IPS DF 6.9 (cell line): ENCODE results near the gene RNF225.
"Not testable (repeated sequence)": the region's sequence is repeated elsewhere in the genome, so short reads cannot be mapped to it uniquely, and the experiment has no call there.

Experiments
- DNase-seq: peaks from one replicate; pipeline ENCODE4 v3.0.0-alpha.2; 2013; ENCODE audit warnings: low read depth, low spot score
- H3K27ac ChIP-seq: one replicate; pipeline ENCODE4 v1.5.1; 2013; ENCODE audit warnings: low read length, control low read depth
- H3K27me3 ChIP-seq: 2 replicates; pipeline ENCODE4 v1.6.1; 2013; ENCODE audit warnings: mild to moderate bottlenecking, low read length; ENCODE audit not compliant: control insufficient read depth, insufficient read depth
- H3K36me3 ChIP-seq: 2 replicates; pipeline ENCODE4 v1.6.1; 2013; ENCODE audit warnings: low read length; ENCODE audit not compliant: control insufficient read depth, insufficient read depth
- H3K4me1 ChIP-seq: 2 replicates; pipeline ENCODE4 v1.6.1; 2013; ENCODE audit warnings: low read length; ENCODE audit not compliant: control insufficient read depth, insufficient read depth
- H3K4me3 ChIP-seq: 2 replicates; pipeline ENCODE4 v1.5.1; 2013; ENCODE audit warnings: mild to moderate bottlenecking, low read length
- H3K9me3 ChIP-seq: 2 replicates; pipeline ENCODE4 v1.6.1; 2013; ENCODE audit warnings: low read length, inconsistent platforms; ENCODE audit not compliant: control insufficient read depth, insufficient read depth
- WGBS: extraction: QIAGEN DNeasy Blood & Tissue Kit; methylation state at CpG from one replicate; pipeline ENCODE4 v1.1.7; 2013; ENCODE audit warnings: mixed read lengths, missing lambda C conversion rate; ENCODE audit not compliant: insufficient read length, insufficient coverage; 5-methylcytosine and 5-hydroxymethylcytosine counted together

The RNF225 gene

DNA sequence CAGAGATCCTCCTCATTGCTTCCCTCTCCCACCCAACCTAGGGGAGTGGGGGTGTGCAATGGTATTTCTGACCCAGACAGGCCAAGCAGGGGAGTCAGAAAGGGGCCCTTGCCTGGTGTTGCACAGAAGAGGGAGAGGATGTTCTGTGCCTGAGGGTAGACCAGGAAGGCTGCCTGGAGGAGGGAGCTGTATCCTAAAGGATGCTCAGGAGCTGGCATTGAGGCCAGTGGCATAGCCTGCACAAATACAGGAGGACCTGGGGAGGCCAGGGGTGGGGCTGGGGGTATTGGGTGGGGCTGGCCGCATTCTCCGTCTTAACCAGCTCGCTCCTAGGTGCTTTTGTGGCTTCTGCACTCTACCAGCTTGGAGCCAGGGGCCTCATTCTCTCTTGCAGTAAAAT is 4.4 kb downstream of the RNF225 start:
- no peak overlapping the region for H3K27ac ChIP-seq
- H3K36me3 ChIP-seq: peaks cover 2% of the 10 kb centered on the region
- peaks cover 10% of the 10 kb centered on the region; the same call in 1 of the 2 replicates for H3K4me1 ChIP-seq
- no peak for DNase-seq
- WGBS: no CpG with 5 or more reads among the region's 3 CpGs
- H3K4me3 ChIP-seq: no peak overlapping the region
- H3K27me3 ChIP-seq: no peaks in the 10 kb centered on the region; the same call in 1 of the 2 replicates
- H3K9me3 ChIP-seq: no peaks in the 10 kb centered on the region

DNA sequence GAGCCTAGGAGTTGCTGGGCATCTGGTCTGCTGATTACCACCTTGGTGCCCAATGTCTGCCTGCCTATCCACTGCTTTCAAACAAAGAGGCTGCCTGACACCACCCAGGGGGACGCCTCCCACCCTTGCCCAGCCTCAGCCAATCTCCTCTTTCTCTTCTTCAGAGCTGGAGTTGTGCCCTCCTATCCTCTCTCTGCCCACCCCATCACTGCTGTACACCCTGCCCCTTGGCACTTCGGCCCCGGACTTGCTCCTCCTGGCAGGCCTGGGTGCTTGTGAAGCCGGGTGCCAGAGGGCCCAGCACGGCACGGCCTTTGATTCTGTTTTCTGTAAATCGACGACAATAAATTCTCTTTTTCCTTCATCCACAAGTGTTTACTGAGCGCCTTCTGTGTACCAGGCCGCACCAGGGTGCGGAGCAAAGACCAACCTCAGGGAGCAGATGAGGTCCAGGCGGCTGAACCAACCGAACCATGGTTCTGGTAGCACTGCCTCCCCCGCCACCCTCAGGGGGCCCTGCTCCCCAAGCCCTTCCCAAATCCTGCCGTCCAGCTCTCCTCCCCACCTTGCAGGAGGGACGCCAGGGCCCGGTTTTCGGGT is 5.0 kb downstream of the RNF225 start:
- no peaks in the 10 kb centered on the region for H3K9me3 ChIP-seq
- no peak overlapping the region for H3K27ac ChIP-seq
- no CpG with 5 or more reads among the region's 18 CpGs for WGBS
- peak overlapping the region; percentile 28; the same call in 1 of the 2 replicates for H3K4me3 ChIP-seq
- DNase-seq: no peak
- peaks cover 8% of the 10 kb centered on the region; the same call in 1 of the 2 replicates for H3K4me1 ChIP-seq
- no peaks in the 10 kb centered on the region; the same call in 1 of the 2 replicates for H3K27me3 ChIP-seq
- H3K36me3 ChIP-seq: no peaks in the 10 kb centered on the region

DNA sequence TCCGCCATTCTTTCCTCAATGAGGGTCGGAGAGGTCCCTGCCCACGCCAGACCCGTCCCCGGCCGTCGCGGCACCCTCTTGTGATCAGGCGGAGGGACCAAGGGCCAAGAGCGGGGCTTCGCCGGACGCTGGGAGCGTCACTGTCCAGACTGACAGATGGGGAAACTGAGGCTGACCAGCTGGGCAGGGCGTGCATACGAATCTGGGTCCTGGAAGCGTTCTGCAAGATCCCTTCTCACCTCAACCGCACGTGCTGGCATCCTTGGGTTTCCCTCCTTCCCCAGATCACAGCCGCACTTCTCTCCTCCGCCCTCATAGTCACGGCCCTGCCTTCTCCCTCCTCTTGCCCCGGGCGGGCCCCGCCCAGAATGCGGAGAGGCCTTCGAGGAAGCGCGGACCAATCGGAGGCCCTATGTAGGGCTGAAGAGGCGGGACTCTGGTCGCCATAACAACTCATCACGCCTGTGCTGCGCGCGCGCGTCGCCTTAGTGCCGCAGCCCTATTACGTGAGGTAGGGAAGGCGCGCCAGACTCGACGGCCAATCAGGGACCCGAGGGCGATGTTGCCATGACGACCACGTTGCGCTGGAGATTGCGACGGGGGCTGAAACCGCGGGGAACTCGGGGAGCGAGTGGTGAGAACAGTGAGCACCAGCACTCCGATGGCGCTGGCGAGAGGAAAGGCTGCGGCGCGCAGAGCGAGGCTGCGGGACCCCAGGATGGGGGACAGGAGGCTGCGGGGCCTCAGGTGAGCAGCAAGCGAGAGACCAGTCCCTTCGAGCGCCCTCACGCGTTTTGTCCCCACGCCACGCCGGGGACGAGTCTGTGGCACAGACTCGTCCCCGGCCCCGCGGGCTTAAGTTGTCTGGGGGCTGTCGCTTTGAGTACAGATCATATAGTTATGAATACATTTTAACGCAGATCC is 5.7 kb downstream of the RNF225 start:
- Histone ChIP-seq H3K27ac (no peak overlapping the region), H3K4me1 (peaks cover 7% of the 10 kb centered on the region; the same call in 1 of the 2 replicates), H3K4me3 (peak overlapping the region; percentile 65), H3K36me3 (no peaks in the 10 kb centered on the region), H3K9me3 (no peaks in the 10 kb centered on the region), H3K27me3 (no peaks in the 10 kb centered on the region; the same call in 1 of the 2 replicates)
- peak; percentile 98 for DNase-seq
- WGBS: no CpG with 5 or more reads among the region's 80 CpGs

DNA sequence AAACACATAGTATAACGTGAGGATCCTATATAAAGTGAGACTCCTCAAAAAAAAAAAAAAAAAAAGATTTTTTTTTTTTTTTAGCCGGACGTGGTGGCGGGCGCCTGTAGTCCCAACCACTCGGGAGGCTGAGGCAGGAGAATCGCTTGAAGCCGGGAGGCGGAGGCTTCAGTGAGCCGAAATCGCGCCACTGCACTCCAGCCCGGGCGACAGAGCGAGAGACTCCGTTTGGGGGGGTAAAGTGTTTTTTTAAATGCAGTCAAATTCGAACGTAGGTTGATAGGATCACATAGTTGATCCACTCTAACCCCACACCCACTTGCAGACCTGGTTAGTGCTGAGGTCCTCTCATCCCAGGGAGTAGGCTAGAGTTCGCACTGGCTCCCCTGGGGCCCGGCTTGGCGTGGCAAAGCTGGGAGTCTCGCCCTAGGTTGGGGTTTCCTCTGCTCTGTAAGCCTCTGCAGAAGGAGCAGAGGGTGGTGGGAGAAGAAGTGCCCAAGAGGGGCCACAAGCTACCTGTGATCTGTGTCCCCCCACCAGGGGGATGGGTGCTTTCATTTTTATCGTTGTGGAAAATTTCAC is 6.5 kb downstream of the RNF225 start:
- Histone ChIP-seq H3K27me3 (no peaks in the 10 kb centered on the region; the same call in 1 of the 2 replicates), H3K4me3 (peak overlapping the region; percentile 65; the same call in 1 of the 2 replicates), H3K36me3 (no peaks in the 10 kb centered on the region), H3K27ac (no peak overlapping the region), H3K4me1 (peaks cover 6% of the 10 kb centered on the region; the same call in 1 of the 2 replicates), H3K9me3 (no peaks in the 10 kb centered on the region)
- no CpG with 5 or more reads among the region's 23 CpGs for WGBS
- no peak for DNase-seq

DNA sequence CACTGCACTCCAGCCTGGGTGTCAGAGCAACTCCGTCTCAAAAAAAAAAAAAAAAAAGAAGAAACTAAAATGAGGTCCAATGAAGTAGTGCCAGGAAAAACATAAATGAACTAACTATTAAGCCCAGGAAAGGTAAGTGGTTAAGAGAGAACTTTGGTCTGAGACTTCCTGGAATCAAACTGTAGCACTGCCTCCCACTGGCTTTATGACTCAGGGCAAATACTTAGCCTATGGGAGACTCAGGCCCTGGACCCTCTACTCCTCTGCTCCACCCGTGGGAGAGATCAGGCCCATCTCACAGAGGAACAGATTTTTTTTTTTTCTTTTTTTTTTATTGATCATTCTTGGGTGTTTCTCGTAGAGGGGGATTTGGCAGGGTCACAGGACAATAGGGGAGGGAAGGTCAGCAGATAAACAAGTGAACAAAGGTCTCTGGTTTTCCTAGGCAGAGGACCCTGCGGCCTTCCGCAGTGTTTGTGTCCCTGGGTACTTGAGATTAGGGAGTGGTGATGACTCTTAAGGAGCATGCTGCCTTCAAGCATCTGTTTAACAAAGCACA is 8.5 kb downstream of the RNF225 start:
- no CpG with 5 or more reads among the region's 5 CpGs for whole genome bisulfite sequencing
- not testable (repeated sequence) for H3K27ac ChIP-seq, H3K4me1 ChIP-seq, H3K9me3 ChIP-seq, H3K4me3 ChIP-seq, H3K36me3 ChIP-seq, H3K27me3 ChIP-seq, DNase-seq

DNA sequence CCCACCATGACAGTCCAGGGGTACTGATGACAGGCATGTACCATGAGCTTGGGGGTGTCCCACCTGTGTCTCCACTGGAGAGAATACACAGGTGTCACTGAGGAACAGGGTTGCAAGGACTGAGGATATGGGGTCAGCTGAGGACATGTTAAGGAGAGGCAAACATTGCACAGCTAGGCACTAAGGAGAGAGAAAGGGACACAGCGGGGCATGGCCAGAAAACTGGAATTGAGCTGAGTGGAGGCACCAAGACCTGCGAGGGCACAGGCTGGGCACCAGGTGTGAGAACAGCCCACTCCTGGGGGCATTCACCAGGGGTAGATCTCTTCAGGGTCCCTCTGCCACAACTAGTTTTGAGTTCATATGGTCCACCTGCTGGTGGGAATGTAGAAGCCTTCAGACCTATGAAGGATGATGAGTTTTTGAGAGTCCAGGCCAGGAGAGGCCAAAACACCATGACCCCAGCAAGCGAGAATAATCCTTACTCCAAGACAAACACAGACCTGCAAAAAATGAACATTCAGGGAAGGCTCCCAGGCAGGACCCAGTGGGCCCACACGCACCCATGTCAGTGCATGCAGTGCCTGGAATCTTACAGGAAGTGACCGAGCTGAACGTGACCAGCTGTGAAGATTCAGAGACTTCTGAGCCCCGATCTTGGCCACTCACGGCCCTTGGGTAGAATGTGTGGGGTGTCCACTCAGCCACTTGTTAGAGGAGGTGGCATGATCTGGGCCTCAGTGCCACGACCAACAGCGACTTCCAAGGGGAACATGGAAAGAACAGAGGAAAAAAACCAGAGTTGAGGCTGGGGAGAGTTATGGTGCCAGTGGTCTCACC is 11.6 kb downstream of the RNF225 start:
- Histone ChIP-seq H3K27me3 (no peaks in the 10 kb centered on the region), H3K4me3 (no peak overlapping the region; the same call in 1 of the 2 replicates), H3K9me3 (no peaks in the 10 kb centered on the region), H3K4me1 (peaks cover 6% of the 10 kb centered on the region), H3K27ac (no peak overlapping the region), H3K36me3 (no peaks in the 10 kb centered on the region)
- DNase-seq: no peak
- no CpG with 5 or more reads among the region's 10 CpGs for WGBS

DNA sequence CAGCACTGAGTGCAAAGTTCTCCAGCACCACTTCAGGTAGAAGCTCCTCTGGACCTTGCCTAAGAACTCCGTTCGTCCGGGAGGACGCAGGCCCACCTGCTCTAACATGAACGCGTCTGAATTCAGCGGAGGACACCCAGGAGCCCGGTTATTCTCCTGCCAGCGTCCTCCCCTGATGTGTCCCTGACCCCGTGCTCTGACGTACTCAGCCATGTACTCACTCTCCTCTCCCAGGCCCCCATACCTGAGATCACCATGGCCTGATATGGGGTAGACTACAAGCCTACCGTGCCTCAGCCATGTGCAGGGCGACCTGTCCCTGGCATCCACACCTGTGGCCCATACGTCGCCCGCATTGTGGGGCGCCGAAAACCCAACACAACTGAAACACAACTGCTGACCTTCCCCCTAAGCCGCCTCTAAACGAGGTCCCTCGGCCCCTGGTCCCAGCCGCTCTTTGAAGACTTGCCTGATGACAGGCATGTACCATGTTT is 12.2 kb downstream of the RNF225 start:
- Histone ChIP-seq H3K4me1 (peaks cover 6% of the 10 kb centered on the region), H3K9me3 (no peaks in the 10 kb centered on the region), H3K4me3 (peak overlapping the region; percentile 75), H3K27ac (no peak overlapping the region), H3K27me3 (no peaks in the 10 kb centered on the region), H3K36me3 (no peaks in the 10 kb centered on the region)
- no CpG with 5 or more reads among the region's 22 CpGs for WGBS
- DNase-seq: no peak

DNA sequence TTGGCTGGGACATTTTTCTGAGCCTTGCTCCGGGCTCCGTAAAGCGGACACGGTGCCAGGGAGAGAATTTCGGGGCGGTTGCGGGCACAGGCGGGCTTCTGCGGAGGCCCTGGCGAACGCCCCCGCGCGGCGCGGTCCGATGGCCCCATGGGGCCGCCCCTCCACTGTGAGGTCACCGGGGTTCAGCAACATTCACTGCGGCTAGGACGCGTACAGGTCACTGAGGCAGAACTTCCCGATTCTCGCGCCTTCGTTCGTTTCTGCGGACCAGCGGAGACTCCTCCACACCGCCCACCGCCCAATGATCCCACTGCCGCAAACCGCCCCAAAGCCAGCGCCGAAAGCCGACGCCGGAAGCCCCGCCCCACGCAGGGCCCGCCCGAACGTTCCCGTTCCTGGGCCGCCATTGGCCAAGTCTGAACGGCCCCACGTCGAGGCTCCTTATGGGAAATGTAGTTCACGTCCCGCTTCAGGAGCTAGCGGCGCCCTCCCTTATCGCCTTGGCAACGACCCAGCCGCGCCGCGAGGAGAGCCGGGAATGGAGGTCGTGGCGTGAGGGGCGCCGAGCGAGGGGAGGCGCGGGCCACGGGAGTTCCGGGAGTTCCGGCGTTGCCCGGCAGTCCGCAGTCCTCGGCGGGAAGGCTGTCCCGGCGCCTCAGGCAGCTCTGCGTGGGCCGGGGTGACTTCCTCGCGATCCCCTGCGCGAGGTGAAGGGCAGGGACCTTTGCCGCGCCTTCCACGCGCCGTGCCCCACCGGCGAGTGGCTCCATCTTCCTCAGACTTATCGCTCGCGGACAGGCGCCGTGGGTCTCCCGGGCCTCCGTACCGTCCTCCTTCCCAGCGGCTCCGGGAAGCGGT is 12.9 kb downstream of the RNF225 start, which contains the start of gene ZNF584:
Gene ZNF584, plus strand, starts transcription at position 498 of the 858 bp plus-strand sequence. CDS start 499 bp downstream, outside the sequence.
- Histone ChIP-seq H3K27me3 (no peaks in the 10 kb centered on the region), H3K4me3 (peak within 1 kb of the TSS; percentile 75), H3K9me3 (no peaks in the 10 kb centered on the region), H3K36me3 (no peaks in the 10 kb centered on the region), H3K4me1 (peaks cover 6% of the 10 kb centered on the region), H3K27ac (no peak within 1 kb of the TSS)
- no CpG with 5 or more reads among the region's 100 CpGs for WGBS
- peak; percentile 86 for DNase-seq
